GM18520 (cell line): ENCODE results near the gene DCXR.

ENCODE experiments used
- ATAC-seq: cut with Tn5 transposase; IDR thresholded peaks from one replicate; pipeline ENCODE4 v1.9.1; 2021; ENCODE audit not compliant: unreplicated experiment

The DCXR gene

DNA sequence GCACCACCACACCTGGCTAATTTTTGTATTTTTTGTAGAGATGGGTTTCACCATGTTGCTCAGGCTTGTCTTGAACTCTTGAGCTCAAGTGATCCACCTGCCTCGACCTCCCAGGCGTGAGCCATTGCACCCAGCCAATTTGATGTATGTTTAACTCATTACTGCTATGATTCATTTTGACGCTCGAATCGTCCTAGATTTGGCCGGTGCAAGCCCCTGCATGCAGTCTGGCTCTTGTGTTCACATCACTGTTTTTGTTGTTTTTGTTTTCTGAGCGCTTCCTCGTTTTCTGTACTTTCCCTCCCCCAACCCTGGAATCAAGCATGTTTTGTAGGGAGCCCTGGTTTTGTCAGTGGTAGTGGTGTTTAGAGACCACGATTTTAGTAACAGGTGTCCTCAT is 35.9 kb upstream of the DCXR start:
- ATAC-seq = no peak

DNA sequence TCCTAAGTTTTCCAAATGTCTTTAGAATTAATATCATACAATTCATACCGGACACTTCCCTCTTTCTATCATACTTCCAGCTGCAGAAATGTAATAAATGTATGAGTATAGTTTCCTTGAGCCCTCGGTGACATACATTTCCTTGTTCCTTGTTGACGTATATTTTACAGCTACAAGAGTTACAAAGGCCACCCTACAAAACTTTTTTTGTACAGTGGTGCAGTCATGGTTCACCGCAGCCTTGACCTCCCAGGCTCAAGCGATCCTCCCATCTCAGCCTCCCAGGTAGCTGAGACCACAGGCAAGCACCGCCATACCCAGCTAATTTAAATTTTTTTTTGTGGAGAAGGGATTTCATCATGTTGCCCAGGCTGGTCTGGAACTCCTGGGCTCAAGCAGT is 35.3 kb upstream of the DCXR start:
- ATAC-seq = no peak

GRCh38 chr17:82070611-82071010 is 33.1 kb upstream of the DCXR start:
- ATAC-seq = no peak

DNA sequence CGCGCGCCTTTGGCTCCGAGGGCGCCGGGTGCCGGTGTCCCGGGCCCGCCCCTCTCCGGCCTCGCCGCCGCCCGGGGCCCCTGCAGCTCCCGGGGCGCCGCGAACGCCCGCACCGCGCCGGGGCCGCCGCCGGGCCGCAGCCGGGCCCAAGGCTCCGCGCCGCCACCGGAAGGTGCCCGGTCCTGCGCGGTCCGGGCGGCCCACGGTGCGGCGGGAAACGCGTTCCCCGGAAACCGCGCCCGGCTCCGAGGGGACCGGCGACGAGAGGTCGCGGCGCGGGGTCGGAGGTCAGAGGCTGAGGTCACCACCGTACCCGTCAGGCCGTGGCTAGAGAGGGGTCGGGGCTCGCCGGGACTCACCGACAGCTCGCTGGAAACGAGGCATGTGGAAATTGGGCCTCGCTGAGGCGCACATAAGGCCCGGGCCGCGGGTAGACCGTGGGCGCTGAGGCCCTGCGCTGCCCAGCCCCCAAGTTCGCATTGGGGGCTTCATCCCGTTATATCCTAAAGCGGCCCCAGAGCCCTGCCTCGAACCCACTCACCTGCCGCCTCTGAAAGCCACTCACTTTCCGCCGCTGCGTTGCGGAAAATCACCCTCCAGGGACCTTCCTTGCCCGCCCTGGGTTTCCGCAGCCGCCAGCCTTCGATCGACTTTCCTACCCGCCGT is 28.3 kb upstream of the DCXR start, which contains the start of gene DUS1L:
TSS of gene DUS1L (minus strand) at position 167 of the 666 bp plus-strand sequence. CDS start 745 bp downstream, outside the sequence.
- ATAC-seq = no peak

DNA sequence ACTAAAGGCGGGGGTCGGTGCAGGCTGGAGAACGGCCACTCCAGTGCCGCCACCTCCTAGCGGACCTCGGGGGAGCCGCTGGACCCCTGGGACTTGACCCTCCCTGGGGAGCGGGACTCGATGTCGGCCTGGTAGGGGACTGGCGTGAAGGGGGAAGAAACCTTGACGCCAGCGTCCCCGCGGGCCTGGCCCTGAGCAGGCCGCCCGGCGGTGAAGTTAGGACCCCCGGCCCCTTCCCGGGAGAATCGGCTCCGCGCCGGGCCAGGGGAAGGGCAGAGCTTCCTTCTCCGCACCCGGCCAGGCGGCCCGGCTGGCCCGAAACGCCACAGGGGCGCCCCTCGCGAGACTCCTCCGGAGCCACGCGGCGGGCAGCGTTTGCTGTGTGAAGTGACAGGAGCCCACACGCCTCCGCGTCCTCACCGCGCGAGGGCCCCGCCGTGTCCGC is 27.7 kb upstream of the DCXR start:
- ATAC-seq = no peak

GRCh38 chr17:82064433-82065192 is 27.1 kb upstream of the DCXR start:
- ATAC-seq = no peak

DNA sequence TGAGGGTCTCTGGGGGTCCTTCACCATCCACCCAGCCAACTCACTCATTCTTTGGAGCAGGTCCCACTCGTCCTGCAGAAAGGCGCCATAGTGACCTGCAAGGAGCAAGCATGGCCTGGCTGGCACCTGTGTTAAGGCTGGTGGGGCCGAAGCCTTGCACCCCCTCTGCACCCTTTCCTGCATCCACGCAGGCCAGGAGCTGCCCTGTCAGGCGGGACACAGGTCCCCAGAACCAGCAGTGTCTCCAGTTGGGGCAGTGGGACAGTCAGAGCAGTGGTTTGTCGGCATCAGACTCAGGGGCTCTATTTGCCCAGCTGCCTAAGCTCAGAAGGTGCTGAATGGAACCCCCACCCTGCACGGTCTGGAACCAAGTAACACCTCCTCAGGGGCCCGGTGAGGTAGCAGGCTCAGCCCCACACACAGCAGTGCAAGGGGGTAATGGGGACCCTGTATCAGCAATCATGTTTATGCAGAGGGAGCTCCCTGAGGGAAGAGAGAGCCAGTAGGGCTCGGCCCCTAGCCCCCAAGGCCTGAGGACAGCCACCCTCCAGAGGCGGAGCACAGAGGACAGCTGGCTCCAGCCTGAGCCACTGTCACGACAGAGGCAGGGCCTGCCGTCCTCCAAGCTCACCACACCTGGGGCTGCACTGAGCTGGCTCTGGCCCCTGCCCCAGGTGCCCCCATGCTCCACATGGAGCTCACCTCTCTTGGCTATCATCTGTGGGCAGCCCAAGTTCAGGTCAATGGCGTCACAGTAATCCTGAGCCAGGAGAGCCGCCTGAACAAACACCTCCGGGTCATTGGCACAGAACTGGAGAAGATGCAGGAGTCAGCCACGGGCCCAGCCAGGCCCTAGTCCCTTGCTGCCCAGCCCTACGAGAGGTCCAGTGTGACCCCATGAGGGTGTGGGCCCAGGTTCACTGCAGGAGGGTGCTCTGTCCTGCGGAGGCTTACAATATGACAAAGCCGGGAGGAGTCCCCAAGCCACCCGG is 26.2 kb upstream of the DCXR start:
- ATAC-seq = no peak

DNA sequence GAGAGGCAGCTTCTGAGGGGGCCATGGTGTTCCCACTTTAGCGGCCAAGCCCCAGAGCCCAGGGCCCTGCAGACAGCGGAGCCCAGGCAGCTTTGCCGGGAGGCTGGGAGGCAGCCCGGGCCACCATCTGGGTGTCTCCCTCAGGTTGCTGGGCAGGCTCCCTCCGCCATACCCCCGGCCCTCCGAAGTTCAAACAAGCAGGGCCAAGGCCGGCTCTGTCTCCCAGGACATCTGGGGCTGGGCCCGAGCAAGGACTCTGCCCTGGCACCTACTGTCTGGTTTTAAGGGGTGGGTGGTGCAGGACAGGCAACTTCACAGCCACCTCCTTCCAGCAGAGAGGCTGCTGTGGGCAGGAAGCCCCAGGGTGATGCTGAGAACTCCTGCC is 25.5 kb upstream of the DCXR start:
- no peak for ATAC-seq

DNA sequence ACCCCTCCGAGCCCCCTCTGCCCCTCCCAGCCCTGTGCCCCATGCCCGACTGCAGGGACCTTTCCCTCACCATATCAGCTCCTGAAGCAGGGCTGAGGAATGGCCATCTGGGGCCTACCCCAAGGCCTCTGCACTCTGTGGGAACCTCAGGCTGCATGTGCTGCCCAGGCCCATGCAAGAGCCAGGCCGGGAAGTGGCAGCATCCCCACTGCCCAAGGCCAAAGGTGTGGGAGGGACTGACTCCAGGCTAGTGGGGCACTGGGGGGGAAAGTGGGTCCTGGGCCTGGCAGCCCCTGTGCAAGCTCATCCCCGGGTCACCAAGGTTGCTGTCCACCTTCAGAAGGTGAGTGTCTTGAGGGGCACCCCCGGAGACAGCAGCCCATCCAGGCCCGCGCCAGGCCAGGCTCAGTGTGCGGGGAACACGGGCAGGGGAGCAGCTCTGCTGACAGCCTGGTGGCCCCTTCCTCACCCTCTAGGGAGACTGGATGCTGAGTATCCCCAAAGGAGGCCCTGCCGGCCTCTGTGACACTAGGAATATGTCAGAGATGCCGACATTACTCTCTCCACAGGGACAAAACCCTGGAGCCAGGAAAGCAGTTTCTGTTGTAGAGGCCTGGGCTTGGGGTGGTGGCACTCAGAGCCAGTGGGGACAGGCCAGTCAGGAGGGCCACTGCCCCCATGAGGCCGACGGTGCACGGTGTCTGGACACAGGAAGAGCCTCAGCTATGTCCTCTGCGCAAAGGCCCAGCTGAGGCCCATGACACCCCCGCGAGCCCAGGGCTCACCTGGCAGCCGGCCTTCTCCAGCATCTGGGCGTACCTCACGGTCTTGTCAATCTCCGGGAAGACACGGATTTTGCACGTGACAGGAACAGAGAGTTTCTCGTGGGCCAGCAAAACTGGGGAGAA is 24.8 kb upstream of the DCXR start:
- no peak for ATAC-seq

GRCh38 chr17:82061047-82061925 is 23.8 kb upstream of the DCXR start:
- ATAC-seq = no peak

GRCh38 chr17:82060614-82061013 is 23.1 kb upstream of the DCXR start:
- no peak for ATAC-seq

GRCh38 chr17:82060001-82060380 is 22.5 kb upstream of the DCXR start:
- ATAC-seq = no peak

DNA sequence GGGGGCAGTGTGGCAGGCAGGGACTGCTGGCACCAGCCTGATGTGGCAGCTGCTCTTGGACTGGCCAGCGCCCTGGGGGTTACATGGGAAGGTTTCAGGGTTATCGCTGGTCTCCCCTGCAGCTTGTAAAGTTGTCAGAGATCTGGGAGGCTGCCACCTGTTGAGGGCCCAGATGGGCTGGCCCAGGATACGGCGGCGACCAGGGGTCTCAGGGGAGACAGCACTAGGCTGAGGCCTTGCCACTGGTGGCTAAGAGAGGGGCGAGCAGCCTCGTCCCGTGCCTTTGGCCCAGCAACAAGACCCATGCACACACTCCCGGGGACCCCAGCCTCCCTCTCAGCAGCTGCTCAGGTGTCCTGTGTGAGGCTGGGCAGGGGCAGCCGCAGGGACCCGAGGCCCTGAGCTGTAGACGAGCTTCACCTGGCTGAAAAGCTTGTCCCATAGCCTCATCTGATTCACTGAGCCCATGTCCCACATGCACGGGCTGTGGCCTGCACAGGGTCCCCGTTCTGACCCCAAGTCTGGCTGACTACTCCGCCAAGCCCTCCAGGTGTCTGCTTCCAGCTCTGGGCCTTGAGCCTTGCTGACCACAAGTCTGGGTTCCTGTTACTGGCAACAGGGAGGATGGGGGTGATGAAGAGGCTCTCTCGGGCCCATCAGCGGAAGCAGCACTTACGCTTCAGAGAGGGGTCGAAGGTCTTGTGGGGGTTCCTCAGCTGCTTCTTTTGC is 21.9 kb upstream of the DCXR start:
- ATAC-seq = no peak

GRCh38 chr17:82058855-82059249 is 21.4 kb upstream of the DCXR start:
- ATAC-seq = no peak

GRCh38 chr17:82058230-82058854 is 20.8 kb upstream of the DCXR start:
- no peak for ATAC-seq

- ATAC-seq = no peak
These were observed 19.5 kb upstream of the DCXR start for GRCh38 chr17:82056729-82057621.
